Smooth muscle cell (in vitro differentiated cells): ENCODE results near the gene LDB2. TPM values are rescaled to one million over a fixed set of nuclear protein-coding genes. Genes with fewer than 3 reads are reported as not detected.

Experiments used
- DNase-seq: peaks from one replicate; lab custom pipeline; 2025; ENCODE audit not compliant: unreplicated experiment; lab: John Stamatoyannopoulos, UW
- H2AFZ ChIP-seq: fragments of 200-600 bp; sonication (generic); 2 replicates; pipeline ENCODE4 v1.6.0; 2016; ENCODE audit warnings: antibody characterized with exemption, low read depth, mild to moderate bottlenecking
- H3F3A ChIP-seq: fragments of 200-600 bp; sonication (generic); 2 replicates; pipeline ENCODE4 v1.6.0; 2017; ENCODE audit warnings: antibody characterized with exemption, low read depth
- H3K27ac ChIP-seq: fragments of 200-600 bp; sonication (generic); 2 replicates; pipeline ENCODE4 v1.5.1; 2016; ENCODE audit warnings: low read depth, mild to moderate bottlenecking
- H3K27me3 ChIP-seq: fragments of 200-600 bp; sonication (generic); 2 replicates; pipeline ENCODE4 v1.6.1; 2016; ENCODE audit warnings: low read depth, mild to moderate bottlenecking
- H3K36me3 ChIP-seq: fragments of 200-600 bp; sonication (generic); 2 replicates; pipeline ENCODE4 v1.5.1; 2016; ENCODE audit warnings: low read depth
- H3K4me1 ChIP-seq: fragments of 200-600 bp; sonication (generic); 2 replicates; pipeline ENCODE4 v1.5.1; 2016; ENCODE audit warnings: low read depth
- H3K4me2 ChIP-seq: fragments of 200-600 bp; sonication (generic); 2 replicates; pipeline ENCODE4 v1.6.0; 2016; ENCODE audit warnings: mild to moderate bottlenecking
- H3K4me3 ChIP-seq: fragments of 200-600 bp; sonication (generic); 2 replicates; pipeline ENCODE4 v1.5.1; 2016; ENCODE audit warnings: mild to moderate bottlenecking
- H3K79me2 ChIP-seq: fragments of 200-600 bp; sonication (generic); 2 replicates; pipeline ENCODE4 v1.6.0; 2016; ENCODE audit warnings: low read depth, mild to moderate bottlenecking
- H3K9ac ChIP-seq: fragments of 200-600 bp; sonication (generic); 2 replicates; pipeline ENCODE4 v1.6.0; 2016; ENCODE audit warnings: low read depth
- H3K9me3 ChIP-seq: fragments of 200-600 bp; sonication (generic); replicated peaks from 2 replicates; pipeline ENCODE4 v1.5.1; 2016; ENCODE audit warnings: low read depth
- H4K20me1 ChIP-seq: fragments of 200-600 bp; sonication (generic); 2 replicates; pipeline ENCODE4 v1.6.0; 2016; ENCODE audit warnings: low read depth
- CTCF ChIP-seq: fragments of 200-600 bp; sonication (generic); IDR thresholded peaks from 2 replicates; pipeline ENCODE4 v1.5.1; 2017; ENCODE audit warnings: borderline replicate concordance, mild to moderate bottlenecking, antibody characterized with exemption; ENCODE audit not compliant: insufficient read depth, poor library complexity, severe bottlenecking
- WGBS: methylation state at CpG from one replicate; pipeline ENCODE4 v1.1.7; 2016; ENCODE audit warnings: low lambda C conversion rate; 5-methylcytosine and 5-hydroxymethylcytosine counted together
- polyA plus RNA-seq: library from polyadenylated mRNA; unstranded; fragments of >200 nt; fragmentation: Nextera tagmentation; extraction: Ambion mirVana; gene quantifications from 2 replicates; pipeline ENCODE4 v1.2.1, GENCODE V29; 2016
- total RNA-seq: library from RNA; depleted of rRNA; stranded (reverse); fragments of >200 nt; gene quantifications from 2 replicates; pipeline ENCODE4 v1.2.3, GENCODE V29; 2014

LDB2 gene
- total and polyA plus RNA-seq, 2 experiments from 2014 or later = 30.6 to 61.5 TPM

DNA sequence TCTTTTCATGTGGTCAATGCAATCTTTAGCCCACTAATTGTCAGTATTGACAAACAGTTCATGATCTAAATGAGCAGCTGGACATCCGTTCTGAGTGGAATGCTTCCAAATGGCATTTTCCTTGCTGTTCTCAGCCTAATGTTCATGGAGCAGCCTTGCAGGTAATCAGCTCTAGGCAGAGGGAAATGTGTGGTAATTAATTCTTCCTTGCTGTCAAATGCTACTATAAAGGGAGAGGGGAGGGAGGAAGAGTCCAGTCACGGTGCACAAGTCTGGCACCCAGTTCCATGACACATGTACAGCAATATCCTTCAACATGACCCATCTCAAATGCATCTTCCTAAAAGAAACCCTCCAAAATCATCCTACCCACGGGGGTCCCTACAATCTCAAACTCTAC lies 88.5 kb downstream of the LDB2 start:
- Histone ChIP-seq H3K4me2 (no peak overlapping the region), H3K9me3 (peaks cover 6% of the 10 kb centered on the region), H3K36me3 (no peaks in the 10 kb centered on the region), H3F3A (no peaks in the 10 kb centered on the region), H2AFZ (no peak overlapping the region), H3K4me1 (no peaks in the 10 kb centered on the region), H4K20me1 (no peaks in the 10 kb centered on the region), H3K4me3 (no peak overlapping the region), H3K9ac (no peak overlapping the region), H3K27ac (no peak overlapping the region), H3K27me3 (no peaks in the 10 kb centered on the region), H3K79me2 (no peaks in the 10 kb centered on the region)
- TF ChIP-seq CTCF = no peak
- WGBS = 94% methylated on average over 3 of the region's 3 CpGs
- no peak for DNase-seq

- Histone ChIP-seq H3K9me3 (peaks cover 6% of the 10 kb centered on the region), H3K4me3 (no peak overlapping the region), H3K9ac (no peak overlapping the region), H3K79me2 (no peaks in the 10 kb centered on the region), H3K27me3 (no peaks in the 10 kb centered on the region), H3K4me1 (no peaks in the 10 kb centered on the region), H3K4me2 (no peak overlapping the region), H2AFZ (no peak overlapping the region), H4K20me1 (no peaks in the 10 kb centered on the region), H3K27ac (no peak overlapping the region), H3K36me3 (no peaks in the 10 kb centered on the region), H3F3A (no peaks in the 10 kb centered on the region)
- no peak for TF ChIP-seq CTCF
- 100% methylated on average over 2 of the region's 2 CpGs for WGBS
- no peak for DNase-seq
Measured at GRCh38 chr4:16809064-16809463, 89.4 kb downstream of the LDB2 start.

GRCh38 chr4:16807355-16807754 lies 91.1 kb downstream of the LDB2 start:
- Histone ChIP-seq H2AFZ (no peak overlapping the region), H3K79me2 (no peaks in the 10 kb centered on the region), H3K36me3 (no peaks in the 10 kb centered on the region), H3K27me3 (no peaks in the 10 kb centered on the region), H3K4me3 (no peak overlapping the region), H3K27ac (no peak overlapping the region), H3K9ac (no peak overlapping the region), H3K9me3 (peaks cover 6% of the 10 kb centered on the region), H3F3A (no peaks in the 10 kb centered on the region), H3K4me2 (no peak overlapping the region), H3K4me1 (no peaks in the 10 kb centered on the region), H4K20me1 (no peaks in the 10 kb centered on the region)
- no peak for TF ChIP-seq CTCF
- DNase-seq = no peak

- H3K4me1 ChIP-seq = no peaks in the 10 kb centered on the region
- no peaks in the 10 kb centered on the region for H3F3A ChIP-seq
- H4K20me1 ChIP-seq = no peaks in the 10 kb centered on the region
- H3K4me2 ChIP-seq = no peak overlapping the region
- no peak for DNase-seq
- no peaks in the 10 kb centered on the region for H3K36me3 ChIP-seq
- peaks cover 6% of the 10 kb centered on the region for H3K9me3 ChIP-seq
- TF ChIP-seq CTCF = no peak
- H2AFZ ChIP-seq = no peak overlapping the region
- no peak overlapping the region for H3K4me3 ChIP-seq
- H3K27ac ChIP-seq = no peak overlapping the region
- H3K9ac ChIP-seq = no peak overlapping the region
- H3K79me2 ChIP-seq = no peaks in the 10 kb centered on the region
- H3K27me3 ChIP-seq = no peaks in the 10 kb centered on the region
Measured at GRCh38 chr4:16804581-16804980, 93.9 kb downstream of the LDB2 start.
